ENCODE data around the gene SCRG1.

SCRG1 gene

GRCh38 chr4:173398779-173399415 is at the start of gene SCRG1:
SCRG1 (minus strand) TSS chr4:173399116; CDS start chr4:173391414, 7,702 bp downstream.
- DNase-seq = no peak

GRCh38 chr4:173448103-173448502 is 49.2 kb upstream of the SCRG1 start:
- DNase-seq = no peak

GRCh38 chr4:173446416-173446815 is 47.5 kb upstream of the SCRG1 start:
- DNase-seq = no peak

GRCh38 chr4:173443121-173443520 is 44.2 kb upstream of the SCRG1 start:
- DNase-seq = no peak

GRCh38 chr4:173442223-173442932 is 43.5 kb upstream of the SCRG1 start:
- no peak for DNase-seq

GRCh38 chr4:173440888-173441287 is 42.0 kb upstream of the SCRG1 start:
- no peak for DNase-seq

- no peak for DNase-seq
These were observed 37.9 kb upstream of the SCRG1 start for GRCh38 chr4:173436771-173437265.

- peak; percentile 13 for DNase-seq
These were observed 37.2 kb upstream of the SCRG1 start for GRCh38 chr4:173436149-173436579.

GRCh38 chr4:173434231-173434630 is 35.3 kb upstream of the SCRG1 start:
- no peak for DNase-seq

- no peak for DNase-seq
These were observed 34.5 kb upstream of the SCRG1 start for GRCh38 chr4:173433447-173433846.

GRCh38 chr4:173432430-173432829 is 33.5 kb upstream of the SCRG1 start:
- DNase-seq = no peak

GRCh38 chr4:173426064-173426463 is 27.1 kb upstream of the SCRG1 start:
- DNase-seq = no peak

GRCh38 chr4:173424899-173425805 is 26.2 kb upstream of the SCRG1 start:
- DNase-seq = peak; percentile 33

- no peak for DNase-seq
These were observed 21.9 kb upstream of the SCRG1 start for GRCh38 chr4:173420801-173421200.

GRCh38 chr4:173420324-173420752 is 21.4 kb upstream of the SCRG1 start:
- no peak for DNase-seq

- DNase-seq = no peak
These were observed 19.7 kb upstream of the SCRG1 start for GRCh38 chr4:173418639-173419038.

GRCh38 chr4:173417833-173418232 is 18.9 kb upstream of the SCRG1 start:
- no peak for DNase-seq

- DNase-seq = no peak
These were observed 17.2 kb upstream of the SCRG1 start for GRCh38 chr4:173415885-173416653.

GRCh38 chr4:173415092-173415491 is 16.2 kb upstream of the SCRG1 start:
- DNase-seq = no peak

GRCh38 chr4:173414456-173414855 is 15.5 kb upstream of the SCRG1 start:
- DNase-seq = no peak

GRCh38 chr4:173413036-173413435 is 14.1 kb upstream of the SCRG1 start:
- no peak for DNase-seq

GRCh38 chr4:173411106-173411693 is 12.3 kb upstream of the SCRG1 start:
- DNase-seq = no peak

Data from amniotic stem cell (primary cell).